G401 (cell line): ENCODE data around the gene PI4K2A. TPM values are rescaled to one million over a fixed set of nuclear protein-coding genes. Genes with fewer than 3 reads are reported as not detected.
"Not testable (repeated sequence)": the region's sequence is repeated elsewhere in the genome, so short reads cannot be mapped to it uniquely, and the experiment has no call there.

Experiments used
- DNase-seq: peaks from one replicate; pipeline ENCODE4 v3.0.0-alpha.2; 2015; ENCODE audit warnings: low spot score
- in situ Hi-C: cut with HindIII; loops from 2 replicates; pipeline ENCODE4 v1.10.0; 2016; ENCODE audit warnings: low sequenced_read_pairs, mixed read lengths
- total RNA-seq: library from RNA; depleted of rRNA; stranded (reverse); fragments of >200 nt; shearing (Covaris generic); gene quantifications from 2 replicates; pipeline ENCODE4 v1.2.3, GENCODE V29; 2014

Gene PI4K2A
- total RNA-seq, 1 experiment from 2014 or later: 42.2 TPM

DNA sequence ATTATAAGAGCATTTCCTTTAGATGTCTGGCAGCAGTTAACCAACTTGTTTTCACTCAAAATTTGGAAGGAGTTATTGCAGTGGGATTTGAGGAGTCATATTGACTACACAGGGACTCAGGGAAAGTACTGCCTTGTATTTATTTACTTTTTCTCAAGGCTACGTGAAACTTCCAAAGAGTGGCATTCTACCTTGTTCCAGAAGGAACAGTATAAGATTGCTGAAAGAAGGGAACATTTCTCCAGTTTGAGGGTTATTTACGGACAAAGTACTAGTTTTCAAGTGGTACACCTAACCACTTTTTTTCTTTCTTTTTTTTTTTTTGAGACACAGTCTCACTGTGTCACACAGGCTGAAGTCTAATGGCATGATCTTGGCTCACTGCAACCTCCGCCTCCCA lies 12.2 kb upstream of the PI4K2A start:
- in situ Hi-C loops: no loop called here
- no peak for DNase-seq

- in situ Hi-C loops: no loop called here
- no peak for DNase-seq
These were observed 11.2 kb upstream of the PI4K2A start for GRCh38 chr10:97629289-97629688.

DNA sequence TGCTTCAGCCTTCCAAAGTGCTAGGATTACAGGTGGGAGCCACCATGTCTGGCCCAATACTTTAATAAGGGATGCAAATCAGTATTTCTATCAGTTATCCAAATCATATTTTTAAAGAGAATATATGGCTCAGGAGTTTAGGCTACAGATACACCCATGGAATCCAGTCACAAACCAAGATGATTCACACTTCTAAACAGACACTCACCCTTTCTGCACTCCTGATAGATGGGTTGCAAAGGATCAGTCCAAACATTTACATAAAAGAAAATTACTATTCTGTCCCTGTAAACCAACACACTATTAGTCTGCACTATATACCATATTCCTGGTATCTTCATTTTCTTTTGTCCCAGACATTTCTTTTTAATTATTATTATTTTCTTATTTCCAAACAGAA lies 9.4 kb upstream of the PI4K2A start:
- DNase-seq: no peak
- in situ Hi-C loops: no loop called here

- peak; percentile 94 for DNase-seq
- in situ Hi-C loops: no loop called here
These were observed 7.3 kb upstream of the PI4K2A start, which contains the start of gene MORN4 for GRCh38 chr10:97632949-97633884. MORN4 (minus strand) TSS chr10:97633500; CDS start chr10:97619653, 13,847 bp downstream.

- in situ Hi-C loops: no loop called here
- no peak for DNase-seq
These were observed 6.5 kb upstream of the PI4K2A start for GRCh38 chr10:97633921-97634320.

- in situ Hi-C loops: no loop called here
- DNase-seq: no peak
These were observed 4.9 kb upstream of the PI4K2A start for GRCh38 chr10:97635577-97635976.

DNA sequence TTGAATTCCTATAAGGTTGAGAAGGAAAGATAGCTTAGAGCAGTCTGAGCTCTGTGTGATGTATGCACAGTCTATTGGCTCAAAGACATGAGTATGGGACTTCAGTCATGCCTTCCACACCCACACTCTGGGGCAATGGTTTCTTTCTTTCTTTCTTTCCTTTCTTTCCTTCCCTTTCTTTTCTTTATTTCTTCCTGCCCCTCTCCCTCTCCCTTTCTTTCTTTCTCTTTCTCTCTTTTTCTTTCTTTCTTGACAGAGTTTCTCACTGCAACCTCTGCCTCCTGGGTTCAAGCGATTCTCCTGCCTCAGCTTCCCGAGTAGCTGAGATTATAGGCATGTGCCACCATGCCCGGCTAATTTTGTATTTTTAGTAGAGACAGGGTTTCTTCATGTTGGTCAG lies 1.4 kb upstream of the PI4K2A start:
- in situ Hi-C loops, DNase-seq: not testable (repeated sequence)

GRCh38 chr10:97640868-97641811 lies 669 bp downstream of the PI4K2A start:
- in situ Hi-C loops: no loop called here
- DNase-seq: peak; percentile 15

DNA sequence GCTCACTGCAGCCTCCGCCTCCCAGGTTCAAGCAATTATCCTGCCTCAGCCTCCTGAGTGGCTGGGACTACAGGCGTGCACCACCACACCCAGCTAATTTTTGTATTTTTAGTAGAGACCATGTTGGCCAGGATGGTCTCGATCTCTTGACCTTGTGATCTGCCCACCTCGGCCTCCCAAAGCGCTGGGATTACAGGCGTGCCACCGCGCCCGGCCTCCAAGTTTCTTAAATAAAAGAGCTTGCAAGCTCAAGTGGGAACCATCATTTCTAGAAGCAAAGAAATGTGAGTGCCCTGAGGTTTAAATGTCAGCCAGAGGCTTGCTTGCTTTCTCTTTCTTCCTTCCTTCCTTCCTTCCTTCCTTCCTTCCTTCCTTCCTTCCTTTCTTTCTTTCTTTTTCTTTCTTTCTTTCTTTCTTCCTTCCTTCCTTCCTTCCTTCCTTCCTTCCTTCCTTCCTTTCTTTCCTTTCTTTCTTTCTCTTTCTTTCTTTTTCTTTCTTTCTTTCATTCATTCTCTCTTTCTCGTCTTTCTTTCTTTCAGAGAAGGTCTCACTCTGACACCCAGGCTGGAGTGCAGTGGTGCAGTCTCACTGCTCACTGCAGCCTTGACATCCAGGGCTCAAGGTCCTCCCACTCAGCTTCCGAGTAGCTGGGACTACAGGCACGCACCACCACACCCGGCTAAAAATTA lies 2.1 kb downstream of the PI4K2A start:
- in situ Hi-C loops: not testable (repeated sequence)

DNA sequence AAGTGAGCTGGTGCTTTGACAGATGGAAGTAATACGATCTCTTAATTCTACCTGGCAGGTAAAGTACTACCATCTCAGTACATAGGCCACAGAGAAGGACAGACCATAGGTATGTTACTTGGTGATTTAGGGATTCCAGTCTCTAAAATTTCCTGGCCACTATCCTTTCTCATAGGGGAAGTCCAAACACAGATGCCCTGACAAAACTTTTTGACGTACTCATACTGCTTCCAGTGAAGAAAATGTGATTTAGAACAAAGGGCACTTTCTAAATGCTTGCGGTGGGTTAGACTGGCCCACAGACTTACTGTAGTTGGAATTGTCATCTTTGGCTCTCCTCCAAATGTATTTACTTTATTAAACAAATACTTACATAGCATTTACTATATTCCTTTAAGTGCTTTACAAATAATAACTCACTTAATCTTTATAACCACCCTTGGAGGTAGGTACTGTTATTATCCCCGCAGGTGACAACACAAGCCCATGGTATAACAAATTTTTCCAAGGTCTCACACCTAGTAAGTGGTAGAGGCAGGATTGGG lies 3.0 kb downstream of the PI4K2A start:
- in situ Hi-C loops: no loop called here
- DNase-seq: no peak

More for the DNA sequence above, 2.1 kb downstream of the PI4K2A start:
- DNase-seq: not testable (repeated sequence)

- in situ Hi-C loops: no loop called here
- DNase-seq: no peak
These were observed 4.5 kb downstream of the PI4K2A start for GRCh38 chr10:97644936-97645335.

- in situ Hi-C loops: no loop called here
- DNase-seq: no peak
These were observed 7.1 kb downstream of the PI4K2A start for GRCh38 chr10:97647556-97647955.

- in situ Hi-C loops: no loop called here
- DNase-seq: no peak
These were observed 8.3 kb downstream of the PI4K2A start for GRCh38 chr10:97648562-97649404.

GRCh38 chr10:97649405-97649750 lies 8.9 kb downstream of the PI4K2A start:
- DNase-seq, in situ Hi-C loops: not testable (repeated sequence)

DNA sequence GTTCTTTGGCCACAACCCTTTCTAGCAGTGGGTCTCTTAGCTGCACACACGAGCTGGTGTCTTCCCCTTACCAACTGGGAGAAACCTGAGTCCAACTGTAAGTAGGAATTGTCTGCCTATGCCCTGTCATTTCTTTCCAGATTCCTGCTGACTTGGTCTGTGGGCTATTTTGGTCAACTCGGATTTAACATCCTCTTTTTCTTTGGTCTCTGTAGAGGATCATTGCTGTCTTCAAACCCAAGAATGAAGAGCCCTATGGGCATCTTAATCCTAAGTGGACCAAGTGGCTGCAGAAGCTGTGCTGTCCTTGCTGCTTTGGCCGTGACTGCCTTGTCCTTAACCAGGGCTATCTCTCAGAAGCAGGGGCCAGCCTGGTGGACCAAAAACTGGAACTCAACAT lies 10.3 kb downstream of the PI4K2A start:
- no peak for DNase-seq
- in situ Hi-C loops: no loop called here

GRCh38 chr10:97651773-97652172 lies 11.3 kb downstream of the PI4K2A start:
- no peak for DNase-seq
- in situ Hi-C loops: no loop called here

DNA sequence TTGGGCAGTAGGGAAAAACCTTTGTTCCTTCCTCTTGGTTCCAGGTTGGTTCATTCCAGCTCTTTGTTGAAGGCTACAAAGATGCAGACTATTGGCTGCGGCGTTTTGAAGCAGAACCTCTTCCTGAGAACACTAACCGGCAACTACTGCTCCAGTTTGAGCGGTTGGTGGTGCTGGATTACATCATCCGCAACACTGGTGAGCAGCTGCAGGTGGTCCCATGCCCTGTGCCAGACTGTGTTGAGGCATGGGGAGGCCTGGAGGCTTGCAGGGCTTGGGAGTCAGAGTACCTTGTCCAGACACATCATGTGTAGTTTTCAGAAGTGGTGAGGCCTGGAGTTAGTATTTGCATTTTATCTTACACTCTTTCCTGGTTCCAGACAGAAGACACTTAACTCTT lies 16.3 kb downstream of the PI4K2A start:
- in situ Hi-C loops: no loop called here
- no peak for DNase-seq

- no peak for DNase-seq
- in situ Hi-C loops: no loop called here
These were observed 19.1 kb downstream of the PI4K2A start for GRCh38 chr10:97659589-97659988.
